Measurements from ENCODE around the gene AGAP4.
"Not testable (repeated sequence)": the region's sequence is repeated elsewhere in the genome, so short reads cannot be mapped to it uniquely, and the experiment has no call there.

GRCh38 chr10:45857931-45858330, 10.6 kb upstream of the AGAP4 start:
- not testable (repeated sequence) for TF ChIP-seq EZH2phosphoT487 (IDR thresholded peaks at IDR 0.05; ENCODE audit: insufficient read depth, low read depth); EZH2 (IDR thresholded peaks at IDR 0.05; ENCODE audit: insufficient read depth, poor library complexity, severe bottlenecking)

Measured in GM23248 (cell line).